SK-N-SH (cell line): ENCODE measurements around the gene PSIP1. TPM values are rescaled to one million over a fixed set of nuclear protein-coding genes. Genes with fewer than 3 reads are reported as not detected.

Experiments used
- CTCF ChIA-PET: fragments of 300-600, 350-600 bp; formaldehyde crosslinking; extraction: SDS; loops from one replicate; lab custom pipeline; 2021; lab: Yijun Ruan, JAX
- POLR2A ChIA-PET: fragments of 350-600 bp; sonication (Branson Sonifier 250); formaldehyde crosslinking; extraction: SDS; loops from one replicate; lab custom pipeline; 2020; ENCODE audit warnings: antibody characterized with exemption, inconsistent platforms; lab: Yijun Ruan, JAX
- DNase-seq: peaks from one replicate; pipeline ENCODE4 v3.0.0; 2012
- H2AFZ ChIP-seq: fragments of 200-600 bp; sonication (generic); 2 replicates; pipeline ENCODE4 v1.8.1; 2016; ENCODE audit warnings: antibody characterized with exemption, mild to moderate bottlenecking, low read depth
- H3F3A ChIP-seq: fragments of 200-600 bp; sonication (generic); replicated peaks from 2 replicates; pipeline ENCODE3; 2016; ENCODE audit warnings: antibody characterized with exemption, mild to moderate bottlenecking; ENCODE audit not compliant: insufficient read depth
- H3K27ac ChIP-seq, 2 experiments: fragments of 200-500 bp in 1 of 2; fragments of 200-600 bp in 1 of 2; sonication (Bioruptor generic) in 1 of 2; sonication (generic), shearing (Covaris generic) in 1 of 2; 2 replicates each; pipeline versions ENCODE4 v1.5.1 to v1.6.1; 2014 to 2016; ENCODE audit warnings: low read depth in 2 of 2, inconsistent platforms in 1 of 2, low read length in 1 of 2, mild to moderate bottlenecking in 1 of 2, mixed read lengths in 1 of 2
- H3K27me3 ChIP-seq: fragments of 200-600 bp; sonication (generic), shearing (Covaris generic); 2 replicates; pipeline ENCODE4 v1.6.1; 2016; ENCODE audit warnings: mixed run types; ENCODE audit not compliant: insufficient read depth
- H3K36me3 ChIP-seq, 2 experiments: fragments of 200-500 bp in 1 of 2; fragments of 200-600 bp in 1 of 2; sonication (Bioruptor generic) in 1 of 2; sonication (generic) in 1 of 2; replicated peaks in 1 of 2; 2 replicates each; pipeline versions ENCODE3 to v1.5.1; 2014 to 2016; ENCODE audit warnings: low read length in 1 of 2, mild to moderate bottlenecking in 1 of 2; ENCODE audit not compliant: insufficient read depth in 2 of 2, control insufficient read depth in 1 of 2
- H3K4me1 ChIP-seq, 2 experiments: fragments of 200-500 bp in 1 of 2; fragments of 200-600 bp in 1 of 2; sonication (Bioruptor generic) in 1 of 2; sonication (generic), shearing (Covaris generic) in 1 of 2; 2 replicates each; pipeline versions ENCODE4 v1.5.1 to v1.6.1; 2014 to 2016; ENCODE audit warnings: low read depth in 1 of 2, low read length in 1 of 2, mixed run types in 1 of 2; ENCODE audit not compliant: insufficient read depth in 2 of 2, control insufficient read depth in 1 of 2
- H3K4me2 ChIP-seq: fragments of 200-600 bp; sonication (generic), shearing (Covaris generic); 2 replicates; pipeline ENCODE4 v1.6.1; 2017; ENCODE audit warnings: mixed run types
- H3K4me3 ChIP-seq, 2 experiments: fragments of 200-500 bp in 1 of 2; fragments of 200-600 bp in 1 of 2; sonication (Bioruptor generic) in 1 of 2; sonication (generic), shearing (Covaris generic) in 1 of 2; 2 replicates each; pipeline versions ENCODE4 v1.5.1 to v1.8.1; 2014 to 2016; ENCODE audit warnings: low read depth in 2 of 2, inconsistent platforms in 1 of 2, low read length in 1 of 2, mild to moderate bottlenecking in 1 of 2, mixed read lengths in 1 of 2, moderate library complexity in 1 of 2
- H3K79me2 ChIP-seq: fragments of 200-600 bp; sonication (generic); 2 replicates; pipeline ENCODE4 v1.8.1; 2017; ENCODE audit warnings: mild to moderate bottlenecking; ENCODE audit not compliant: insufficient read depth
- H3K9ac ChIP-seq: fragments of 200-600 bp; sonication (generic); 2 replicates; pipeline ENCODE4 v1.6.1; 2017; ENCODE audit warnings: mixed run types
- H3K9me2 ChIP-seq: fragments of 200-600 bp; sonication (generic); 2 replicates; pipeline ENCODE4 v1.6.1; 2017; ENCODE audit warnings: mixed run types
- H3K9me3 ChIP-seq: fragments of 200-600 bp; sonication (generic); 2 replicates; pipeline ENCODE4 v1.6.1; 2017; ENCODE audit warnings: mixed run types, mild to moderate bottlenecking, moderate library complexity
- H4K20me1 ChIP-seq: fragments of 200-600 bp; sonication (generic); 2 replicates; pipeline ENCODE4 v1.6.1; 2017; ENCODE audit warnings: mild to moderate bottlenecking, mixed run types; ENCODE audit not compliant: insufficient read depth
- CTCF ChIP-seq: fragments of 200-600 bp; sonication (generic); IDR thresholded peaks from 2 replicates; pipeline ENCODE4 v1.6.1; 2017; ENCODE audit warnings: antibody characterized with exemption, mild to moderate bottlenecking, moderate library complexity
- ELF1 ChIP-seq: IDR thresholded peaks from 2 replicates; pipeline ENCODE4 v1.4.0; 2012
- EP300 ChIP-seq, 2 experiments: IDR thresholded peaks; 2 replicates each; pipeline versions ENCODE4 v1.4.0 to v1.6.1; 2012; ENCODE audit warnings: borderline replicate concordance in 1 of 2, low read depth in 1 of 2, low read length in 1 of 2
- FOSL2 ChIP-seq: IDR thresholded peaks from 2 replicates; pipeline ENCODE4 v1.4.0; 2012; ENCODE audit warnings: low read depth, mild to moderate bottlenecking, moderate library complexity, borderline replicate concordance
- FOXJ3 ChIP-seq: sonication (generic); formaldehyde crosslinking; IDR thresholded peaks from 2 replicates; pipeline ENCODE4 v1.5.1; 2020; ENCODE audit warnings: mild to moderate bottlenecking, missing genetic modification reagents
- FOXM1 ChIP-seq: IDR thresholded peaks from 2 replicates; pipeline ENCODE4 v1.4.0; 2012; ENCODE audit warnings: low read depth, mild to moderate bottlenecking
- GABPA ChIP-seq: IDR thresholded peaks from 2 replicates; pipeline ENCODE4 v1.4.0; 2012; ENCODE audit warnings: low read depth, mild to moderate bottlenecking
- JUND ChIP-seq: IDR thresholded peaks from 2 replicates; pipeline ENCODE4 v1.4.0; 2012
- MAX ChIP-seq: IDR thresholded peaks from 2 replicates; pipeline ENCODE4 v1.4.0; 2012; ENCODE audit warnings: low read depth
- NRF1 ChIP-seq: IDR thresholded peaks from 2 replicates; pipeline ENCODE4 v1.6.1; 2012; ENCODE audit warnings: low read depth, mild to moderate bottlenecking, low read length
- POLR2AphosphoS5 ChIP-seq: IDR thresholded peaks from 2 replicates; pipeline ENCODE4 v1.6.1; 2012; ENCODE audit warnings: low read depth, low read length
- RAD21 ChIP-seq: IDR thresholded peaks from 2 replicates; pipeline ENCODE4 v1.6.1; 2012; ENCODE audit warnings: mild to moderate bottlenecking, low read length
- REST ChIP-seq: IDR thresholded peaks from 2 replicates; pipeline ENCODE4 v1.6.1; 2012; ENCODE audit warnings: mild to moderate bottlenecking, low read depth, low read length, moderate library complexity
- RFX5 ChIP-seq: IDR thresholded peaks from 2 replicates; pipeline ENCODE4 v1.6.1; 2012; ENCODE audit warnings: mild to moderate bottlenecking, improper control_type of control experiment, low read length
- SIN3A ChIP-seq: IDR thresholded peaks from 2 replicates; pipeline ENCODE4 v1.6.1; 2012; ENCODE audit warnings: low read depth, mild to moderate bottlenecking, low read length, moderate library complexity, borderline replicate concordance
- TAF1 ChIP-seq: IDR thresholded peaks from 2 replicates; pipeline ENCODE4 v1.6.1; 2012; ENCODE audit warnings: low read depth, mild to moderate bottlenecking, low read length, moderate library complexity, borderline replicate concordance
- TCF12 ChIP-seq: IDR thresholded peaks from 2 replicates; pipeline ENCODE4 v1.4.0; 2012
- USF1 ChIP-seq: IDR thresholded peaks from 2 replicates; pipeline ENCODE4 v1.4.0; 2012; ENCODE audit warnings: low read depth, borderline replicate concordance
- USF2 ChIP-seq: fragments of 150-350 bp; IDR thresholded peaks from 2 replicates; pipeline ENCODE4 v1.6.1; 2017; ENCODE audit warnings: antibody characterized with exemption, low read length, low read depth, borderline replicate concordance
- YY1 ChIP-seq: IDR thresholded peaks from 2 replicates; pipeline ENCODE4 v1.4.0; 2012; ENCODE audit warnings: low read depth, mild to moderate bottlenecking
- WGBS: methylation state at CpG from one replicate; pipeline ENCODE4 v1.1.6; 2017; ENCODE audit warnings: low lambda C conversion rate; 5-methylcytosine and 5-hydroxymethylcytosine counted together
- polyA plus RNA-seq, 3 experiments: library from polyadenylated mRNA; depleted of rRNA; stranded (reverse); fragments of >200 nt; gene quantifications; 2 replicates each; pipeline ENCODE4 v1.2.3, GENCODE V29; 2012

Gene PSIP1
- polyA plus RNA-seq, 1 of the 3 experiments (the other 2 are of a cell fraction): 21.0 TPM

- Histone ChIP-seq H3K9me2 (no peaks in the 10 kb centered on the region), H3K9ac (no peak overlapping the region), H3F3A (no peaks in the 10 kb centered on the region), H4K20me1 (no peaks in the 10 kb centered on the region), H3K36me3 (no peaks in the 10 kb centered on the region), H3K4me1 (peaks cover 0 to 2% of the 10 kb centered on the region in 2 experiments; a peak in 1 of 4 replicates), H3K4me2 (no peak overlapping the region), H3K9me3 (no peaks in the 10 kb centered on the region), H2AFZ (no peak overlapping the region)
- WGBS: 84% methylated on average over 4 of the region's 4 CpGs
- CTCF ChIA-PET: interaction anchor here (0.6 to 1.5 kb wide), 3 partner anchors 8 to 10 kb away, joined by 3 read pairs; partner anchors contain the start of gene CCDC171
- no peak for DNase-seq
- TF ChIP-seq USF1 (no peak), RAD21 (no peak), RFX5 (no peak), ELF1 (no peak), REST (no peak), FOXJ3 (no peak), JUND (no peak), GABPA (no peak), POLR2AphosphoS5 (no peak), FOSL2 (no peak), CTCF (no peak), TAF1 (no peak), YY1 (no peak), FOXM1 (no peak), NRF1 (no peak), MAX (no peak), TCF12 (no peak), SIN3A (no peak), EP300 (IDR thresholded peaks at IDR 0.05; ENCODE audit: borderline replicate concordance in 1 of 2, low read depth in 1 of 2, low read length in 1 of 2) (no peak), USF2 (no peak)
- TF ChIP-seq, all 33 proteins: peak for 0
- no peak overlapping the region for H3K27ac ChIP-seq
- H3K27me3 ChIP-seq: no peaks in the 10 kb centered on the region
- no peaks in the 10 kb centered on the region for H3K79me2 ChIP-seq
- POLR2A ChIA-PET: interaction anchor here (1.2 kb wide), 1 partner anchor 32 kb away, joined by 3 read pairs; the partner anchor contains the start of gene PSIP1
- no peak overlapping the region for H3K4me3 ChIP-seq
These were observed 32.5 kb upstream of the PSIP1 start for GRCh38 chr9:15543047-15543813.
